C4-2B (cell line): ENCODE data around the gene EME1.

Experiments
- H3K27ac ChIP-seq: fragments of 450-650 bp; 2 replicates; pipeline ENCODE4 v1.5.1; 2017
- CTCF ChIP-seq: fragments of 450-650 bp; conservative IDR thresholded peaks from 2 replicates; pipeline ENCODE4 v1.5.1; 2017; ENCODE audit warnings: mild to moderate bottlenecking
- ZFX ChIP-seq: fragments of 450-650 bp; IDR thresholded peaks from 2 replicates; pipeline ENCODE4 v1.6.1; 2017

Gene EME1

GRCh38 chr17:50345432-50346312, 27.4 kb upstream of the EME1 start, which contains the start of gene XYLT2:
XYLT2 (plus strand) TSS chr17:50346126; CDS start chr17:50346141, 15 bp downstream.
- H3K27ac ChIP-seq, result peak within 1 kb of the TSS; percentile 82

GRCh38 chr17:50346313-50347116, 26.5 kb upstream of the EME1 start:
- peak overlapping the region; percentile 82 for H3K27ac ChIP-seq
- peak; percentile 65; the same call in 1 of the 2 replicates for TF ChIP-seq ZFX
- TF ChIP-seq CTCF, result no peak

More at GRCh38 chr17:50345432-50346312, 27.4 kb upstream of the EME1 start, which contains the start of gene XYLT2:
- TF ChIP-seq CTCF, result no peak
- TF ChIP-seq ZFX, result no peak

- TF ChIP-seq CTCF (no peak), ZFX (no peak)
- H3K27ac ChIP-seq, result peak overlapping the region; percentile 82; the same call in 1 of the 2 replicates
Observed at GRCh38 chr17:50347117-50347893, 25.7 kb upstream of the EME1 start.

- TF ChIP-seq CTCF, result no peak
- no peak overlapping the region for H3K27ac ChIP-seq
Observed at GRCh38 chr17:50347894-50348291, 25.1 kb upstream of the EME1 start.

GRCh38 chr17:50348522-50349242, 24.3 kb upstream of the EME1 start:
- H3K27ac ChIP-seq, result no peak overlapping the region
- no peak for TF ChIP-seq CTCF

GRCh38 chr17:50349243-50349600, 23.8 kb upstream of the EME1 start:
- H3K27ac ChIP-seq, result no peak overlapping the region

More at GRCh38 chr17:50349243-50349600, 23.8 kb upstream of the EME1 start:
- no peak for TF ChIP-seq CTCF
- no peak for TF ChIP-seq ZFX
